Nephron (organoid): ENCODE data around the gene KRTAP10-11.

Experiments used
- H3K27ac Mint-ChIP-seq, 3 experiments: 2 replicates each; pipeline ENCODE4 v1.8.0; 2020; ENCODE audit warnings: mixed read lengths in 3 of 3, mild to moderate bottlenecking in 2 of 3, moderate library complexity in 1 of 3
- H3K27me3 Mint-ChIP-seq: 2 replicates; pipeline ENCODE4 v1.8.0; 2021; ENCODE audit warnings: low read depth, mild to moderate bottlenecking, moderate library complexity, mixed read lengths
- H3K36me3 Mint-ChIP-seq: 2 replicates; pipeline ENCODE4 v1.8.0; 2020; ENCODE audit warnings: low read depth, mixed read lengths
- H3K4me1 Mint-ChIP-seq: 2 replicates; pipeline ENCODE4 v1.8.0; 2020; ENCODE audit warnings: mixed read lengths
- H3K4me3 Mint-ChIP-seq, 3 experiments: 2 replicates each; pipeline ENCODE4 v1.8.0; 2020; ENCODE audit warnings: mild to moderate bottlenecking in 3 of 3, mixed read lengths in 3 of 3, moderate library complexity in 2 of 3
- H3K9me3 Mint-ChIP-seq: 2 replicates; pipeline ENCODE4 v1.8.0; 2020; ENCODE audit warnings: mixed read lengths
- TF ChIP-seq, protein P1 (sequence below), 3 experiments: fragments of 200-600 bp; sonication (generic); IDR thresholded peaks; one replicate each; pipeline ENCODE4 v1.5.0; 2021; ENCODE audit warnings: antibody characterized with exemption in 3 of 3; ENCODE audit not compliant: unreplicated experiment in 3 of 3

Gene KRTAP10-11

DNA sequence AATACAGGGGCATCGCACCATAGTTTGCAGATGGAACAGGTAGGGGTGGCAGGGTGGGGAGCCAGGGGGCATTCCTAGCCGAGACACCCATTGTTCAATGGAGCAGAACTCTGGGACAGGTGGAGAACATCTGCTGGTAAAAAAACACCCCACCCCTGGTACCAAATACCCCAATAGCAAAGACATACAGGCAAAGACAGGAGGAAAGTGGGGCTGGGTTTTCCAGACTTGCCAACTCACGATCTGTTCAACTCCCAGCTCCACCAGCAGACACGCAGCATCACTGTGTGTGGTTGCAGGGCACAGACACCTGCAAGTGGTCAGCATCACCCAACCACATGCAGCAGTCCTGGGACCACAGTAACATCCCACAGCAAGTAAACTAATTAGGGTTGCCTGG is 34.7 kb upstream of the KRTAP10-11 start:
- no peak overlapping the region for H3K4me3 Mint-ChIP-seq
- H3K36me3 Mint-ChIP-seq = peaks cover 3% of the 10 kb centered on the region
- H3K9me3 Mint-ChIP-seq = peaks cover 33% of the 10 kb centered on the region
- peaks cover 10% of the 10 kb centered on the region for H3K27me3 Mint-ChIP-seq
- TF ChIP-seq, protein P1, sequence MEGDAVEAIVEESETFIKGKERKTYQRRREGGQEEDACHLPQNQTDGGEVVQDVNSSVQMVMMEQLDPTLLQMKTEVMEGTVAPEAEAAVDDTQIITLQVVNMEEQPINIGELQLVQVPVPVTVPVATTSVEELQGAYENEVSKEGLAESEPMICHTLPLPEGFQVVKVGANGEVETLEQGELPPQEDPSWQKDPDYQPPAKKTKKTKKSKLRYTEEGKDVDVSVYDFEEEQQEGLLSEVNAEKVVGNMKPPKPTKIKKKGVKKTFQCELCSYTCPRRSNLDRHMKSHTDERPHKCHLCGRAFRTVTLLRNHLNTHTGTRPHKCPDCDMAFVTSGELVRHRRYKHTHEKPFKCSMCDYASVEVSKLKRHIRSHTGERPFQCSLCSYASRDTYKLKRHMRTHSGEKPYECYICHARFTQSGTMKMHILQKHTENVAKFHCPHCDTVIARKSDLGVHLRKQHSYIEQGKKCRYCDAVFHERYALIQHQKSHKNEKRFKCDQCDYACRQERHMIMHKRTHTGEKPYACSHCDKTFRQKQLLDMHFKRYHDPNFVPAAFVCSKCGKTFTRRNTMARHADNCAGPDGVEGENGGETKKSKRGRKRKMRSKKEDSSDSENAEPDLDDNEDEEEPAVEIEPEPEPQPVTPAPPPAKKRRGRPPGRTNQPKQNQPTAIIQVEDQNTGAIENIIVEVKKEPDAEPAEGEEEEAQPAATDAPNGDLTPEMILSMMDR (IDR thresholded peaks at IDR 0.05; ENCODE audit: unreplicated experiment in 3 of 3) = no peak
- no peaks in the 10 kb centered on the region for H3K4me1 Mint-ChIP-seq
- H3K27ac Mint-ChIP-seq = no peak overlapping the region

DNA sequence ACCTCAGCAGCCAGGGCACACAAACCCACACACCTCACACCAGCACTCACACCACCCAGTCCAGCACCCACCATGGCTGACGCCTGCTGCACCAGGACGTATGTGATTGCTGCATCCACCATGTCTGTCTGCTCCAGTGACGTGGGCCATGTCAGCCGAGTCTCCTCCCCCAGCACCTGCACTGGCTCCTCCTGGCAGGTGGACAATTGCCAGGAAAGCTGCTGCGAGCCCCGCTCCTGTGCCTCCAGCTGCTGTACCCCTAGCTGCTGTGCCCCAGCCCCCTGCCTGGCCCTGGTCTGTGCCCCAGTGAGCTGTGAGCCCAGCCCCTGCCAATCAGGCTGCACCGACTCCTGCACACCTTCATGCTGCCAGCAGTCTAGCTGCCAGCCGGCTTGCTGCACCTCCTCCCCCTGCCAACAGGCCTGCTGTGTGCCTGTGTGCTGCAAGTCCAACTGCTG is 34.2 kb upstream of the KRTAP10-11 start, which contains the start of gene KRTAP10-8:
Gene KRTAP10-8, plus strand, starts transcription at position 51 of the 458 bp plus-strand sequence. Its CDS starts 22 bp downstream, at position 73.
- TF ChIP-seq, protein P1 (IDR thresholded peaks at IDR 0.05; ENCODE audit: unreplicated experiment in 3 of 3) = no peak
- Mint-ChIP-seq H3K9me3 (peaks cover 32% of the 10 kb centered on the region), H3K27me3 (peaks cover 10% of the 10 kb centered on the region), H3K36me3 (peaks cover 3% of the 10 kb centered on the region), H3K4me3 (no peak within 1 kb of the TSS), H3K4me1 (no peaks in the 10 kb centered on the region), H3K27ac (no peak within 1 kb of the TSS)

DNA sequence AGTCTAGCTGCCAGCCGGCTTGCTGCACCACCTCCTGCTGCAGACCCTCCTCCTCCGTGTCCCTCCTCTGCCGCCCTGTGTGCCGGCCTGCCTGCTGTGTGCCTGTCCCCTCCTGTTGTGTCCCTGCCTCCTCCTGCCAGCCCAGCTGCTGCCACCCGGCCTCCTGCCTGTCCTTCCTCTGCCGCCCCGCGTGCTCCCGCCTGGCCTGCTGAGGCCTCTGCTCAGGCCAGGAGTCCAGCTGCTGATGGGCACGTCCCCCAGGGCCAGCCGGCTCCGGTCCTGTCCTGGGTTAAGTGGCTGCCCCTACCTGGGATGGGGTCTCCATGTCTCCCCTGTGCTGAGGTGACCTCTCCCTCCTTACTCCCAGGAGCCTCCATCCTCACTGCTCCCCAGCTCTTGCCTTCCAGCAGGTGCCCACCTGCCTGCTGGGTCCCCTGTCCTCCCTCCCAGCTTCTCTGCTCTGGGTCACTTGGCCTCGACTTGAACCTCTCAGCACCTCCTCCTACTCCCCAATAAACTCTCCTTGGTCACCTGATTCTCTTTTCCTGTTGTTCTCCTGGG is 33.5 kb upstream of the KRTAP10-11 start:
- Mint-ChIP-seq H3K36me3 (peaks cover 3% of the 10 kb centered on the region), H3K27ac (no peak overlapping the region), H3K9me3 (peaks cover 30% of the 10 kb centered on the region), H3K4me3 (no peak overlapping the region), H3K4me1 (no peaks in the 10 kb centered on the region), H3K27me3 (peaks cover 11% of the 10 kb centered on the region)
- TF ChIP-seq, protein P1 (IDR thresholded peaks at IDR 0.05; ENCODE audit: unreplicated experiment in 3 of 3) = no peak

DNA sequence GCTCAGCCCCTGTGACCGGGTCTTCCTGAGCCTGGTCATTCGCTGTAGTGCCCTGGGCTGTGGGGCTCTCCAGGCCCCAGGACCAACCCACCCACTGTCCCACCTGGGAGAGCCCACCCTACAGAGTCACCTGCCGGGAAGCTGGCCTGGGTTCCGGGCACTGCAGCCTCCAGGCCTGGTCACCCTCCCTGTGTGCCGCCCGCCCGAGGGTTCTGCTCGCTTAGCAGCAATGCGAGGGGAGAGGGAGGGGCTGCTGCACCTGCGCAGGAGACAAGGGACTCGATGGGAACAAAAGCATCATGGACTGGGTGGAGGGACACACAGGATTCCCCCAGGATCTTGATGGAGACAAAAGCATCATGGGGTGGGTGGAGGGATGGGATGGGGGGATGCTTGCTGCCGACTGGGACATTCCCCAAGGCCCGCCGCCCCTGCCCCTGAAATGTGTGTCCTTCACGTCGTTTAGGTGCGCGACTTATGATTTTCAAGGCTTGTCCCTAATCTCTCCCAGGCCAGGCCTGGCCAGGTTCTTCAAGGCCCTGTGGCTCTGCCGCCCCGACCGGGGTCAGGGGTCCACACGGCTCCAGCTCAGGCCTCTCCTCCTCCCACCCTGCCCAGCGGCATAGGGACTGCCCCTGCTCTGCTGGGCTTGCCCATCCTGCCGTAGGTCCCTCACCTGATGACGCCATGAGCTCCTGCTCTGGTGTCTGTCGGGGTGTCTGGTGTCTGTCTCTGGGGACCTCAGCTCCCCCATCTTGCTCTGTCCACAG is 32.6 kb upstream of the KRTAP10-11 start:
- H3K9me3 Mint-ChIP-seq = peaks cover 29% of the 10 kb centered on the region
- peaks cover 3% of the 10 kb centered on the region for H3K36me3 Mint-ChIP-seq
- no peaks in the 10 kb centered on the region for H3K4me1 Mint-ChIP-seq
- peaks cover 11% of the 10 kb centered on the region for H3K27me3 Mint-ChIP-seq
- no peak overlapping the region for H3K4me3 Mint-ChIP-seq
- H3K27ac Mint-ChIP-seq = no peak overlapping the region
- TF ChIP-seq, protein P1 (IDR thresholded peaks at IDR 0.05; ENCODE audit: unreplicated experiment in 3 of 3) = no peak

DNA sequence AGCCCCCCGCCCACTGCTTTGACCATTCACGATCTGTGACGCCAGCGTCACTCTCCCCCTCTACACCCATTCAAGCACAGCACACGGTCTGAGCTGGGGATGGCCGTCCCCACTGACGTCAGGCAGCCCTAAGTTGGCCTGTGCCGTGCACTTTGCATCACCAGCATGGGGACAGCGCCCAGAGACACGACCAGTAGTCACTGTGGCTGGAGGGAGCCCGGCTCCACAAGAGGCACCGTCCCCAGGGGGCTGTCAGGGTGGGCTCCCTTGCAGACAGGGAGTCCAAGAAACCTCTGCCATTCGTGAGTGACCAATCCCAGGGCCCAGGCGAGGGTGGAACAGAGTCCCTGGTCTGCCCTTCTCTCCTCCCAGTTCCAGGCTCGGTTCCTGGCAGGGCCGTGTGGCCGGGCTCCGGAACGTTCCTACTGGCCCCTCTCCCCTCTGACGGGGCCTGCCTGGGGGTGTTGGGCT is 32.0 kb upstream of the KRTAP10-11 start:
- TF ChIP-seq, protein P1 (IDR thresholded peaks at IDR 0.05; ENCODE audit: unreplicated experiment in 3 of 3) = no peak
- Mint-ChIP-seq H3K9me3 (peaks cover 30% of the 10 kb centered on the region), H3K27ac (no peak overlapping the region), H3K4me1 (no peaks in the 10 kb centered on the region), H3K36me3 (no peaks in the 10 kb centered on the region), H3K4me3 (no peak overlapping the region), H3K27me3 (peaks cover 11% of the 10 kb centered on the region)
